CD4-positive, alpha-beta T cell (primary cell): ENCODE measurements around the gene MACROD2. TPM values are rescaled to one million over a fixed set of nuclear protein-coding genes. Genes with fewer than 3 reads are reported as not detected.

Source experiments
- ATAC-seq: fragments of 200-7000 bp; cut with Tn5 transposase; one replicate; pipeline ENCODE4 v1.10.0; 2022; ENCODE audit warnings: mild to moderate bottlenecking; ENCODE audit not compliant: poor library complexity
- CTCF ChIA-PET: fragments of 350-600 bp; sonication (Branson Sonifier 250); formaldehyde crosslinking; loops from one replicate; lab custom pipeline; 2021; ENCODE audit warnings: antibody characterized with exemption, inconsistent platforms; lab: Charles Lee
- POLR2A ChIA-PET: fragments of 350-600 bp; sonication (Branson Sonifier 250); formaldehyde crosslinking; loops from one replicate; lab custom pipeline; 2021; ENCODE audit warnings: antibody characterized with exemption, inconsistent platforms; lab: Charles Lee
- DNase-seq, 14 experiments: peaks; one replicate each; pipeline ENCODE4 v3.0.0-alpha.2; 2013 to 2020; ENCODE audit warnings: mixed read lengths in 2 of 14
- H3K27ac ChIP-seq, 2 donors: one replicate each; pipeline versions ENCODE4 v1.5.1 to v1.7.0; 2013; ENCODE audit warnings: low read length in 2 of 2, low read depth in 1 of 2, mild to moderate bottlenecking in 1 of 2
- H3K27me3 ChIP-seq, 2 experiments: 1 replicate in 1 of 2; 2 replicates in 1 of 2; pipeline versions ENCODE4 v1.6.1 to v1.7.0; 2013; ENCODE audit warnings: low read length in 2 of 2, control low read depth in 1 of 2, mild to moderate bottlenecking in 1 of 2, moderate library complexity in 1 of 2; ENCODE audit not compliant: insufficient read depth in 2 of 2, control insufficient read depth in 1 of 2
- H3K36me3 ChIP-seq: one replicate; pipeline ENCODE4 v1.6.1; 2013; ENCODE audit warnings: low read length, control low read depth; ENCODE audit not compliant: insufficient read depth
- H3K4me1 ChIP-seq: one replicate; pipeline ENCODE4 v1.6.1; 2013; ENCODE audit warnings: low read length, control low read depth; ENCODE audit not compliant: insufficient read depth
- H3K4me3 ChIP-seq: one replicate; pipeline ENCODE4 v1.5.1; 2013; ENCODE audit warnings: mild to moderate bottlenecking, low read length, moderate library complexity
- H3K9me3 ChIP-seq, 2 experiments: 1 replicate in 1 of 2; 2 replicates in 1 of 2; pipeline versions ENCODE4 v1.6.1 to v1.7.0; 2013; ENCODE audit warnings: low read length in 2 of 2, mild to moderate bottlenecking in 2 of 2, control low read depth in 1 of 2, moderate library complexity in 1 of 2; ENCODE audit not compliant: control insufficient read depth in 1 of 2, insufficient read depth in 1 of 2
- H3K27ac Mint-ChIP-seq: one replicate; pipeline ENCODE4 v1.8.0; 2020; ENCODE audit warnings: mixed read lengths
- H3K27me3 Mint-ChIP-seq: one replicate; pipeline ENCODE4 v1.8.0; 2021; ENCODE audit warnings: mixed read lengths
- H3K36me3 Mint-ChIP-seq: one replicate; pipeline ENCODE4 v1.8.0; 2021; ENCODE audit warnings: low read depth, mixed read lengths
- H3K4me1 Mint-ChIP-seq: one replicate; pipeline ENCODE4 v1.8.0; 2021; ENCODE audit warnings: low read depth, mixed read lengths
- H3K4me3 Mint-ChIP-seq: one replicate; pipeline ENCODE4 v1.8.0; 2020; ENCODE audit warnings: mild to moderate bottlenecking, mixed read lengths
- H3K9me3 Mint-ChIP-seq: one replicate; pipeline ENCODE4 v1.8.0; 2020; ENCODE audit warnings: mixed read lengths
- CTCF ChIP-seq: fragments of 200-600 bp; IDR thresholded peaks from one replicate; pipeline ENCODE4 v1.8.0; 2022; ENCODE audit warnings: antibody characterized with exemption, mild to moderate bottlenecking
- intact Hi-C, 2 experiments: fragments of 100-400 bp; cut with DNase I in 1 of 2; cut with micrococcal nuclease in 1 of 2; formaldehyde crosslinking; loops; one replicate each; pipeline versions ENCODE4 v1.15.1 to v1.9.0; 2023 to 2025; cut with DNase I, micrococcal nuclease
- total RNA-seq, 174 experiments: library from RNA in 2 of 174; stranded (reverse) in 2 of 174; gene quantifications; one replicate each; pipeline ENCODE4 v1.2.3 and lab custom pipeline; 2021 to 2026

Gene MACROD2
- total RNA-seq, 2 experiments from 2014 or later, result not detected

GRCh38 chr20:15945289-15945688 is 1950.0 kb downstream of the MACROD2 start:
- Mint-ChIP-seq H3K27me3 (no peaks in the 10 kb centered on the region), H3K27ac (no peak overlapping the region), H3K4me3 (no peak overlapping the region), H3K4me1 (no peaks in the 10 kb centered on the region), H3K36me3 (no peaks in the 10 kb centered on the region), H3K9me3 (peaks cover 3% of the 10 kb centered on the region)
- intact Hi-C loops, result no loop called here
- DNase-seq (no peak), ATAC-seq (no peak)
- Histone ChIP-seq H3K27ac (no peak overlapping the region), H3K4me3 (no peak overlapping the region), H3K36me3 (no peaks in the 10 kb centered on the region), H3K27me3 (no peaks in the 10 kb centered on the region), H3K4me1 (no peaks in the 10 kb centered on the region), H3K9me3 (no peaks in the 10 kb centered on the region)
- ChIA-PET CTCF (no interaction called here), POLR2A (no interaction called here)
- no peak for TF ChIP-seq CTCF

GRCh38 chr20:15949391-15949790 is 1954.1 kb downstream of the MACROD2 start:
- Mint-ChIP-seq H3K9me3 (peaks cover 2% of the 10 kb centered on the region), H3K27ac (no peak overlapping the region), H3K4me3 (no peak overlapping the region), H3K36me3 (no peaks in the 10 kb centered on the region), H3K4me1 (no peaks in the 10 kb centered on the region), H3K27me3 (no peaks in the 10 kb centered on the region)
- no peak for DNase-seq
- Histone ChIP-seq H3K27me3 (no peaks in the 10 kb centered on the region), H3K4me1 (no peaks in the 10 kb centered on the region), H3K4me3 (no peak overlapping the region), H3K27ac (no peak overlapping the region), H3K9me3 (no peaks in the 10 kb centered on the region), H3K36me3 (no peaks in the 10 kb centered on the region)
- no peak for ATAC-seq
- intact Hi-C loops, result no loop called here
- no peak for TF ChIP-seq CTCF
- POLR2A ChIA-PET, result no interaction called here
- CTCF ChIA-PET, result no interaction called here

- Histone ChIP-seq H3K4me1 (no peaks in the 10 kb centered on the region), H3K27ac (no peak overlapping the region), H3K4me3 (no peak overlapping the region), H3K36me3 (no peaks in the 10 kb centered on the region), H3K9me3 (no peaks in the 10 kb centered on the region), H3K27me3 (no peaks in the 10 kb centered on the region)
- no peaks in the 10 kb centered on the region for H3K27me3 Mint-ChIP-seq
- ATAC-seq (no peak), DNase-seq (no peak)
- ChIA-PET CTCF (no interaction called here), POLR2A (no interaction called here)
- no peak overlapping the region for H3K27ac Mint-ChIP-seq
- H3K9me3 Mint-ChIP-seq, result peaks cover 2% of the 10 kb centered on the region
- no peaks in the 10 kb centered on the region for H3K4me1 Mint-ChIP-seq
- no peak for TF ChIP-seq CTCF
- intact Hi-C loops, result no loop called here
- no peaks in the 10 kb centered on the region for H3K36me3 Mint-ChIP-seq
- H3K4me3 Mint-ChIP-seq, result no peak overlapping the region
These were observed 1956.3 kb downstream of the MACROD2 start for GRCh38 chr20:15951658-15952057.
